Activated CD4-positive, alpha-beta T cell treated with anti-CD3 and anti-CD28 coated beads for 36 hours (primary cell): ENCODE measurements around the gene CIDEC. TPM values are rescaled to one million over a fixed set of nuclear protein-coding genes. Genes with fewer than 3 reads are reported as not detected.
A peak's percentile ranks its signal among the peaks of the same experiment; 100 is the strongest.
"Not testable (repeated sequence)": the region's sequence is repeated elsewhere in the genome, so short reads cannot be mapped to it uniquely, and the experiment has no call there.

Experiments
- ATAC-seq: fragments of 200-7000 bp; cut with Tn5 transposase; one replicate; pipeline ENCODE4 v1.10.0; 2021; ENCODE audit warnings: mild to moderate bottlenecking, moderate library complexity
- CTCF ChIA-PET: fragments of 350-600 bp; sonication (Branson Sonifier 250); formaldehyde crosslinking; loops from one replicate; lab custom pipeline; 2021; ENCODE audit warnings: antibody characterized with exemption; lab: Charles Lee
- POLR2A ChIA-PET: fragments of 350-600 bp; sonication (Branson Sonifier 250); formaldehyde crosslinking; loops from one replicate; lab custom pipeline; 2021; ENCODE audit warnings: antibody characterized with exemption, inconsistent platforms; lab: Charles Lee
- DNase-seq: peaks from one replicate; pipeline ENCODE4 v3.0.0-alpha.2; 2020
- H3K27ac Mint-ChIP-seq: one replicate; pipeline ENCODE4 v1.8.0; 2021; ENCODE audit warnings: mixed read lengths
- H3K27me3 Mint-ChIP-seq: one replicate; pipeline ENCODE4 v1.8.0; 2021; ENCODE audit warnings: mixed read lengths
- H3K36me3 Mint-ChIP-seq: one replicate; pipeline ENCODE4 v1.8.0; 2021; ENCODE audit warnings: low read depth, mixed read lengths
- H3K4me1 Mint-ChIP-seq: one replicate; pipeline ENCODE4 v1.8.0; 2021; ENCODE audit warnings: mixed read lengths
- H3K4me3 Mint-ChIP-seq: one replicate; pipeline ENCODE4 v1.8.0; 2021; ENCODE audit warnings: mild to moderate bottlenecking, moderate library complexity, mixed read lengths
- H3K9me3 Mint-ChIP-seq: one replicate; pipeline ENCODE4 v1.8.0; 2021; ENCODE audit warnings: low read depth, mixed read lengths
- intact Hi-C, 2 experiments: fragments of 100-400 bp; cut with DNase I in 1 of 2; cut with micrococcal nuclease in 1 of 2; formaldehyde crosslinking; loops; one replicate each; pipeline versions ENCODE4 v1.14.2 to v1.15.1; 2022 to 2024; cut with DNase I, micrococcal nuclease
- total RNA-seq, 2 experiments: library from RNA; stranded (reverse); gene quantifications; one replicate each; pipeline ENCODE4 v1.2.3, GENCODE V29; 2021

Gene CIDEC
- total RNA-seq, 2 experiments from 2014 or later = not detected

- ChIA-PET CTCF (no interaction called here), POLR2A (no interaction called here)
- Mint-ChIP-seq H3K27me3 (peaks cover 6% of the 10 kb centered on the region), H3K4me3 (no peak overlapping the region), H3K4me1 (no peaks in the 10 kb centered on the region), H3K27ac (no peak overlapping the region), H3K9me3 (no peaks in the 10 kb centered on the region), H3K36me3 (no peaks in the 10 kb centered on the region)
- ATAC-seq = no peak
- intact Hi-C loops = no loop called here
- DNase-seq = no peak
These were observed 20.5 kb downstream of the CIDEC start for GRCh38 chr3:9859530-9860025.

GRCh38 chr3:9855594-9855993 is 24.5 kb downstream of the CIDEC start:
- ChIA-PET CTCF (interaction anchor here (0.8 to 1.6 kb wide), 2 partner anchors 76 to 125 kb away, joined by 3 to 4 read pairs; no protein-coding TSS in a partner anchor), POLR2A (no interaction called here)
- no peak overlapping the region for H3K27ac Mint-ChIP-seq
- intact Hi-C loops = no loop called here
- H3K27me3 Mint-ChIP-seq = no peaks in the 10 kb centered on the region
- no peaks in the 10 kb centered on the region for H3K9me3 Mint-ChIP-seq
- no peak overlapping the region for H3K4me3 Mint-ChIP-seq
- no peaks in the 10 kb centered on the region for H3K4me1 Mint-ChIP-seq
- H3K36me3 Mint-ChIP-seq = no peaks in the 10 kb centered on the region
- DNase-seq (no peak), ATAC-seq (no peak)

GRCh38 chr3:9854291-9854940 is 25.6 kb downstream of the CIDEC start:
- H3K27me3 Mint-ChIP-seq, H3K4me3 Mint-ChIP-seq, H3K36me3 Mint-ChIP-seq, ATAC-seq, H3K27ac Mint-ChIP-seq, H3K4me1 Mint-ChIP-seq, intact Hi-C loops, POLR2A ChIA-PET, DNase-seq, H3K9me3 Mint-ChIP-seq: not testable (repeated sequence)
- CTCF ChIA-PET = interaction anchor here (0.7 to 1.6 kb wide), 3 partner anchors 17 to 259 kb away, joined by 3 to 4 read pairs (median 4); no protein-coding TSS in a partner anchor

DNA sequence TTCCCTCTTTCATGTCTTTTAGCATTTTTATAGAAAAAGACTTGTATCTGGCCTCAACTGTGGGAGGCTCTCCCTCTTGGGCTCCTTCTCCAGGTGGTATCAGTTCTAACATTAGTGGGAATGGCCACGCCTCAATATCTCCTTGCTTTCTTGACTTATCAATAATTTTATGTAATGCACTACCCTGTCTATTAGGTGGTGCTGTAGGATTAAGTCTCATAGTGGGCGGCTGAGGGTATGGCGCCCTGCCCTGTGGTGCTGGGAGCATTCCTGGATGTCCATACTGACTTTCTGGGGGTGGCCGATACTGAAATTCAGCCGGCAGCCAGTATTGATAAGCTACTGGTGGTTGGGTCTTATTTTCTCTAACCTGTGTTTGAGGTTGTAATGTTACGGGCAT is 27.5 kb downstream of the CIDEC start:
- ChIA-PET POLR2A (no interaction called here), CTCF (interaction anchor here (0.8 to 1.0 kb wide), 2 partner anchors 11 to 13 kb away, joined by 3 read pairs; no protein-coding TSS in a partner anchor)

DNA sequence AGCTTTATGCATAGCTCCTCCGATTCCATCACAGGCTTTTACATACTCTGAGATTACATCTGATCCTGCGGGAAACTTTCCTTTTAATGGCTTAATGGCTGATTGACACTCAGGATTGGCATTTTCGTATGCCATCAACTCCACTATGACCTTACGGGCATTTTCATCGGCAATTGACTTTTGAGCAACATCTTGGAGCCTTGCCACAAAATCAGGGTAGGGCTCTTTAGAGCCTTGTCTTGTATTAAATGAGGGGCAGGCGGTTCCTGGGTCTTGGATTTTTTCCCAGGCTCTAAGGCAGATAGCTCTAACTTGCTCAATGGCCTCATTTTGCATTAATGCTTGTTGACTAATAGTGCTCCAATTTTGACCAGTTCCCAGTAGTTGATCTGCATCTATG is 28.1 kb downstream of the CIDEC start:
- DNase-seq, H3K27me3 Mint-ChIP-seq, H3K4me3 Mint-ChIP-seq, CTCF ChIA-PET, H3K9me3 Mint-ChIP-seq, intact Hi-C loops, POLR2A ChIA-PET, H3K36me3 Mint-ChIP-seq, H3K27ac Mint-ChIP-seq, H3K4me1 Mint-ChIP-seq, ATAC-seq: not testable (repeated sequence)

More for the DNA sequence above, 27.5 kb downstream of the CIDEC start:
- Mint-ChIP-seq H3K4me1 (peaks cover 3% of the 10 kb centered on the region), H3K4me3 (no peak overlapping the region), H3K9me3 (no peaks in the 10 kb centered on the region), H3K27ac (no peak overlapping the region), H3K27me3 (no peaks in the 10 kb centered on the region), H3K36me3 (no peaks in the 10 kb centered on the region)
- intact Hi-C loops = no loop called here
- DNase-seq (no peak), ATAC-seq (no peak)

GRCh38 chr3:9851383-9851782 is 28.7 kb downstream of the CIDEC start:
- H3K9me3 Mint-ChIP-seq, DNase-seq, H3K4me3 Mint-ChIP-seq, POLR2A ChIA-PET, intact Hi-C loops, H3K4me1 Mint-ChIP-seq, H3K27me3 Mint-ChIP-seq, ATAC-seq, CTCF ChIA-PET, H3K27ac Mint-ChIP-seq, H3K36me3 Mint-ChIP-seq: not testable (repeated sequence)

GRCh38 chr3:9848860-9849259 is 31.2 kb downstream of the CIDEC start:
- H3K9me3 Mint-ChIP-seq, H3K36me3 Mint-ChIP-seq, POLR2A ChIA-PET, H3K27me3 Mint-ChIP-seq, ATAC-seq, intact Hi-C loops, H3K4me3 Mint-ChIP-seq: not testable (repeated sequence)
- CTCF ChIA-PET = interaction anchor here (0.6 to 1.5 kb wide), 9 partner anchors 12 to 437 kb away, joined by 3 to 5 read pairs (median 3); no protein-coding TSS in a partner anchor
- Mint-ChIP-seq H3K4me1 (peaks cover 16% of the 10 kb centered on the region), H3K27ac (peak overlapping the region; percentile 38)
- DNase-seq = peak; percentile 29

DNA sequence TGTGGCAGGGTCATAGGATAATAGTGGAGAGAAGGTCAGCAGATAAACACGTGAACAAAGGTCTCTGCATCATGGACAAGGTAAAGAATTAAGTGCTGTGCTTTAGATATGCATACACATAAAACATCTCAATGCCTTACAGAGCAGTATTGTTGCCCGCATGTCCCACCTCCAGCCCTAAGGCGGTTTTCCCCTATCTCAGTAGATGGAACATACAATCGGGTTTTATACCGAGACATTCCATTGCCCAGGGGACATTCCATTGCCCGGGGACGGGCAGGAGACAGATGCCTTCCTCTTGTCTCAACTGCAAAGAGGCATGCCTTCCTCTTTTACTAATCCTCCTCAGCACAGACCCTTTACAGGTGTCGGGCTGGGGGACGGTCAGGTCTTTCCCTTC is 32.2 kb downstream of the CIDEC start:
- H3K4me3 Mint-ChIP-seq, H3K27me3 Mint-ChIP-seq, intact Hi-C loops, ATAC-seq, H3K9me3 Mint-ChIP-seq, DNase-seq, H3K36me3 Mint-ChIP-seq, POLR2A ChIA-PET, H3K27ac Mint-ChIP-seq: not testable (repeated sequence)
- CTCF ChIA-PET = interaction anchor here (0.6 to 1.0 kb wide), 4 partner anchors 13 to 287 kb away, joined by 3 read pairs; no protein-coding TSS in a partner anchor
- peaks cover 17% of the 10 kb centered on the region for H3K4me1 Mint-ChIP-seq

- ATAC-seq (no peak), DNase-seq (no peak)
- peaks cover 24% of the 10 kb centered on the region for H3K4me1 Mint-ChIP-seq
- no peak overlapping the region for H3K27ac Mint-ChIP-seq
- ChIA-PET POLR2A (no interaction called here), CTCF (interaction anchor here (0.6 kb wide), 1 partner anchor 287 kb away, joined by 3 read pairs; no protein-coding TSS in a partner anchor)
- no peaks in the 10 kb centered on the region for H3K27me3 Mint-ChIP-seq
- intact Hi-C loops = no loop called here
- H3K4me3 Mint-ChIP-seq = no peak overlapping the region
- peaks cover 5% of the 10 kb centered on the region for H3K36me3 Mint-ChIP-seq
- H3K9me3 Mint-ChIP-seq = no peaks in the 10 kb centered on the region
These were observed 33.0 kb downstream of the CIDEC start for GRCh38 chr3:9846931-9847488.

DNA sequence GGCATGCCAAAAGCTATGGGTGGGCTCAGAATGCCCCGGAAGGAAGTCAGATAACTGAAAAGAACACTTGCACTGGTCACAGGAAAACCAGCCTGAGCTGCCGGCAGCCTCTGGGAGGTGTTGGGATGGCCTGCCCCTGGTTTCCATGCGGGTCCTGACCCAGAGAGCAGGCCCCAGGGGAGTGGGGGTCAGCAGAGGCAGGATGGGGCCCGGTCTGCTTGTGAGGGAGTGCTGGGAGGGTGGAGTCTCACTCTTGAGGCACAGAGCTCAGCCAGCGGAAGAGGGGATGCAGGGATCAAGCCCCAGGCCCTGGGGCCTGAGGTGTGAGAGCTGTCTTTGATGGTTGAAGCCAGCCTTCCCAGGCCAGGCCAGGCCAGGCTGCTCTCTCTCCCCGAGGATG is 33.8 kb downstream of the CIDEC start:
- no peaks in the 10 kb centered on the region for H3K27me3 Mint-ChIP-seq

GRCh38 chr3:9843715-9844438 is 36.2 kb downstream of the CIDEC start, which contains the start of gene RPUSD3:
Gene RPUSD3 (minus strand): TSS chr3:9844008. CDS start chr3:9843990, 18 bp downstream.
- ATAC-seq (peak; percentile 97), DNase-seq (peak; percentile 98)
- Mint-ChIP-seq H3K27me3 (no peaks in the 10 kb centered on the region), H3K4me3 (peak within 1 kb of the TSS; percentile 99), H3K27ac (peak within 1 kb of the TSS; percentile 96), H3K36me3 (peaks cover 29% of the 10 kb centered on the region), H3K4me1 (peaks cover 28% of the 10 kb centered on the region), H3K9me3 (no peaks in the 10 kb centered on the region)
- ChIA-PET POLR2A (interaction anchor here (0.6 to 1.0 kb wide), 2 partner anchors 80 to 448 kb away, joined by 3 read pairs; no protein-coding TSS in a partner anchor), CTCF (interaction anchor here (1.0 to 1.4 kb wide), 2 partner anchors 47 to 103 kb away, joined by 4 to 6 read pairs; partner anchors contain the start of gene JAGN1)
- intact Hi-C loops = loop anchor here (1.0 to 5.0 kb wide), 14 partner anchors 46 to 477 kb away; partner anchors contain the start of genes CRELD1 (in 2 of the 2), JAGN1 (in 2 of the 2), BRK1 (in 1 of the 2) and BRPF1 (in 1 of the 2)

More for the DNA sequence above, 33.8 kb downstream of the CIDEC start:
- intact Hi-C loops = no loop called here
- Mint-ChIP-seq H3K4me1 (peaks cover 28% of the 10 kb centered on the region), H3K4me3 (no peak overlapping the region), H3K9me3 (no peaks in the 10 kb centered on the region), H3K36me3 (peaks cover 12% of the 10 kb centered on the region), H3K27ac (no peak overlapping the region)
- no peak for DNase-seq
- ChIA-PET POLR2A (no interaction called here), CTCF (no interaction called here)
- ATAC-seq = no peak
